Muscle of back (tissue), 11 donors: ENCODE measurements around the gene TMEM59L. TPM values are rescaled to one million over a fixed set of nuclear protein-coding genes. Genes with fewer than 3 reads are reported as not detected.

Experiments
- DNase-seq, 3 donors: peaks; one replicate each; pipeline versions ENCODE4 v3.0.0 to v3.0.0-alpha.2; 2013
- polyA plus RNA-seq, 10 donors: library from polyadenylated mRNA; unstranded; fragments of 120-200 nt; gene quantifications; one replicate each; pipeline ENCODE4 v1.2.1, GENCODE V29; 2013; ENCODE audit not compliant: insufficient read length in 10 of 10

The TMEM59L gene
- polyA plus RNA-seq, 10 donors = 3.9 to 16.5 (median 10.0) TPM

- no peak for DNase-seq
Measured at GRCh38 chr19:18608102-18608804, 4.4 kb upstream of the TMEM59L start.

GRCh38 chr19:18608805-18609716 is 3.6 kb upstream of the TMEM59L start:
- no peak for DNase-seq

GRCh38 chr19:18609717-18610051 is 3.0 kb upstream of the TMEM59L start:
- no peak for DNase-seq

GRCh38 chr19:18610245-18610555 is 2.5 kb upstream of the TMEM59L start:
- DNase-seq = no peak

- no peak for DNase-seq
Measured at GRCh38 chr19:18610556-18611326, 1.9 kb upstream of the TMEM59L start.

GRCh38 chr19:18611327-18612050 is 1.2 kb upstream of the TMEM59L start:
- DNase-seq = no peak

GRCh38 chr19:18612051-18612771 is 459 bp upstream of the TMEM59L start:
- DNase-seq = no peak

GRCh38 chr19:18613589-18614234 is 1.0 kb downstream of the TMEM59L start:
- no peak for DNase-seq

- no peak for DNase-seq
Measured at GRCh38 chr19:18616023-18616422, 3.4 kb downstream of the TMEM59L start.

GRCh38 chr19:18617562-18617961 is 4.9 kb downstream of the TMEM59L start:
- DNase-seq = no peak

GRCh38 chr19:18618236-18618635 is 5.6 kb downstream of the TMEM59L start:
- DNase-seq = no peak

GRCh38 chr19:18620311-18620710 is 7.6 kb downstream of the TMEM59L start:
- DNase-seq = no peak

GRCh38 chr19:18620902-18621301 is 8.2 kb downstream of the TMEM59L start:
- no peak for DNase-seq

GRCh38 chr19:18626906-18627305 is 14.2 kb downstream of the TMEM59L start:
- DNase-seq = no peak

- no peak for DNase-seq
Measured at GRCh38 chr19:18629166-18630088, 16.8 kb downstream of the TMEM59L start.

- no peak for DNase-seq
Measured at GRCh38 chr19:18633321-18633720, 20.7 kb downstream of the TMEM59L start.

- DNase-seq = no peak
Measured at GRCh38 chr19:18634612-18635297, 22.1 kb downstream of the TMEM59L start.

- no peak for DNase-seq
Measured at GRCh38 chr19:18635831-18636182, 23.1 kb downstream of the TMEM59L start.
